Right atrium auricular region (tissue), 2 donors: Measurements from ENCODE around the gene TMEM258. TPM values are rescaled to one million over a fixed set of nuclear protein-coding genes. Genes with fewer than 3 reads are reported as not detected.

Source experiments
- DNase-seq: peaks from one replicate; pipeline ENCODE4 v3.0.0-alpha.2; 2019; ENCODE audit warnings: low spot score
- H3K27ac ChIP-seq, 2 donors: fragments of 200-600 bp; sonication (generic); 1 replicate in 1 of 2; 2 replicates in 1 of 2; pipeline ENCODE4 v1.5.1; 2016 to 2019
- H3K27me3 ChIP-seq, 2 donors: fragments of 200-600 bp; sonication (generic); one replicate each; pipeline versions ENCODE4 v1.5.1 to v1.6.0; 2017 to 2019
- H3K36me3 ChIP-seq: fragments of 200-600 bp; sonication (generic); one replicate; pipeline ENCODE4 v1.5.1; 2016
- H3K4me1 ChIP-seq, 2 donors: fragments of 200-600 bp; sonication (generic); one replicate each; pipeline versions ENCODE4 v1.5.1 to v1.6.0; 2017 to 2019
- H3K4me3 ChIP-seq, 2 donors: fragments of 200-600 bp; sonication (generic); 1 replicate in 1 of 2; 2 replicates in 1 of 2; pipeline ENCODE4 v1.5.1; 2017 to 2019; ENCODE audit warnings: mild to moderate bottlenecking in 1 of 2, moderate library complexity in 1 of 2
- H3K9me3 ChIP-seq, 2 donors: fragments of 200-600 bp; sonication (generic); one replicate each; pipeline ENCODE4 v1.5.1; 2019
- CTCF ChIP-seq, 2 donors: fragments of 200-600 bp; sonication (generic); IDR thresholded peaks; one replicate each; pipeline ENCODE4 v1.5.1; 2019; ENCODE audit warnings: antibody characterized with exemption in 2 of 2
- total RNA-seq, 2 donors: library from RNA; depleted of rRNA; stranded (reverse); fragments of >200 nt; gene quantifications; one replicate each; pipeline ENCODE4 v1.1.0, GENCODE V29; 2016

The TMEM258 gene
- 10 to 100 TPM; 43.4 to 54.7 TPM for total RNA-seq

DNA sequence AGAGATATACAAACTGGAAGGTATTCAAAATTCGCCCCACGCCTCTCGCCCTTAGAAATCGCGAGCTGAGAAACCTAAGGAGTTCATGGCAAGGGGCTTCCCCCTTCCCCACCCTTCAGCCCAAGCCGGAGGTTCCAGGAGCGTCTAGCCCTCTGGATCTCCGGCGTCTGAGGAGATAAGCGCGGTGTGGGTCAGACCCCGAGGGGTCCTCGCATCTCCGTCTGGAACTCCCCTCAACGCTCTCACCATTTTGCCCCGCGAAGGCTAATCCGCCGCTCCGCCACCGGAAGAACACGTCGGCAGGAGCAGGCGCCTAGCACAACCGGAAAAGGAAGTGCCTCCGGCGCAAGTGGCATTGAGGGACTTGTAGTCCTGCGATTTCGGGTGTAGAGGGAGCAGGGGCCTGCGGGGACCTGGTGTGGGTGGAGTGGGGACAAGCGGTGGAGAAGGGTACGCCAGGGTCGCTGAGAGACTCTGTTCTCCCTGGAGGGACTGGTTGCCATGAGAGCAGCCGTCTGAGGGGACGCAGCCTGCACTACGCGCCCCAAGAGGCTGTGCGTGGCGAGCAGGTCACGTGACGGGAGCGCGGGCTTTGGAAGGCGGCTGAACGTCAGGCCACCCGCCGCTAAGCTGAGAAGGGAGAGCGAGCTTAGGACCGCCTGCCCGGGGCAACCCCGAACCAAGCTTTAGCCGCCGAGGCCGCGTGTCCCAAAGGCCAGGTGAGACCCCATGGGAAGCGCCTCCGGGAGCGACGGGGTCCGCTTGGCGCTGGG, at the start of gene TMEM258, which contains the start of gene FEN1:
TSS of gene TMEM258 (minus strand) at position 290 of the 773 bp plus-strand sequence. CDS start at position 249, 41 bp downstream.
TSS of gene FEN1 (plus strand) at position 602 of the 773 bp plus-strand sequence. CDS start 2,451 bp downstream, outside the sequence.
- peaks cover 0 to 27% of the 10 kb centered on the region in 2 donors for H3K4me1 ChIP-seq
- no peaks in the 10 kb centered on the region for H3K9me3 ChIP-seq
- peaks cover 28% of the 10 kb centered on the region for H3K36me3 ChIP-seq
- no peaks in the 10 kb centered on the region for H3K27me3 ChIP-seq
- peak within 1 kb of the TSS; percentile 96 to 99 for H3K27ac ChIP-seq
- TF ChIP-seq CTCF (IDR thresholded peaks at IDR 0.05): no peak
- peak; percentile 92 for DNase-seq
- H3K4me3 ChIP-seq: peak within 1 kb of the TSS; percentile 73 to 83

- H3K4me3 ChIP-seq: no peak overlapping the region
- no peaks in the 10 kb centered on the region for H3K36me3 ChIP-seq
- no peak for DNase-seq
Measured at GRCh38 chr11:61841636-61842527, 49.5 kb upstream of the TMEM258 start.

GRCh38 chr11:61840371-61840770, 48.0 kb upstream of the TMEM258 start:
- peaks cover 0 to 11% of the 10 kb centered on the region in 2 donors for H3K4me1 ChIP-seq
- no peaks in the 10 kb centered on the region for H3K36me3 ChIP-seq
- H3K27me3 ChIP-seq: no peaks in the 10 kb centered on the region
- TF ChIP-seq CTCF (IDR thresholded peaks at IDR 0.05): no peak
- DNase-seq: no peak
- no peaks in the 10 kb centered on the region for H3K9me3 ChIP-seq
- no peak overlapping the region for H3K27ac ChIP-seq
- no peak overlapping the region for H3K4me3 ChIP-seq

More at GRCh38 chr11:61841636-61842527, 49.5 kb upstream of the TMEM258 start:
- no peaks in the 10 kb centered on the region for H3K9me3 ChIP-seq
- peaks cover 0 to 6% of the 10 kb centered on the region in 2 donors for H3K4me1 ChIP-seq
- no peak for TF ChIP-seq CTCF (IDR thresholded peaks at IDR 0.05)
- H3K27ac ChIP-seq: peak overlapping the region; percentile 22 to 61
- H3K27me3 ChIP-seq: no peaks in the 10 kb centered on the region

DNA sequence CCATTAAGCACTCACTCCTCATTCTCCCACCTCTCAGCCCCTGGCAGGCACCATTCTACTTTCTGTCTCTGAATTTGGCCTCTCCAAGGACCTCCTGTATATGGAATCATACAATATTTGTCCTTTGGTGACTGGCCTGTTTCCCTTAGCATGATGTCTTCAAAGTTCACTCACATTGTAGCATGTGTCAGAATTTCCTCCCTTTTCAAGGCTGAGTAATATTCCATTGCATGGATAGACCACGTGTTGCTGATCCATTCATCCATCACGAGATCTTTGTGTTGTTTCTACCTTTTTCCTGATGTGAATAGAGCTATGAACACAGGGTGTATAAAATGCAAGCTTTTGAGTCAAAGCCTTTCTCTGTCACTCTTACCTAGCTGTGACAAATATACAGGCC, 47.3 kb upstream of the TMEM258 start:
- no peak for TF ChIP-seq CTCF (IDR thresholded peaks at IDR 0.05)
- Histone ChIP-seq H3K4me1 (peaks cover 0 to 17% of the 10 kb centered on the region in 2 donors), H3K27me3 (no peaks in the 10 kb centered on the region), H3K27ac (no peak overlapping the region), H3K4me3 (no peak overlapping the region), H3K36me3 (no peaks in the 10 kb centered on the region), H3K9me3 (no peaks in the 10 kb centered on the region)
- DNase-seq: no peak

- no peaks in the 10 kb centered on the region for H3K9me3 ChIP-seq
- no peak overlapping the region for H3K4me3 ChIP-seq
- H3K27ac ChIP-seq: no peak overlapping the region
- no peaks in the 10 kb centered on the region for H3K27me3 ChIP-seq
- H3K36me3 ChIP-seq: no peaks in the 10 kb centered on the region
- H3K4me1 ChIP-seq: peaks cover 0 to 25% of the 10 kb centered on the region in 2 donors
- no peak for DNase-seq
- no peak for TF ChIP-seq CTCF (IDR thresholded peaks at IDR 0.05)
Measured at GRCh38 chr11:61838921-61839320, 46.5 kb upstream of the TMEM258 start.
